IPS DF 4.7 (cell line): ENCODE data around the gene RAB17.

Experiments
- DNase-seq: peaks from one replicate; pipeline ENCODE4 v3.0.0-alpha.2; 2013; ENCODE audit warnings: low spot score; ENCODE audit errors: extremely low read depth

The RAB17 gene

GRCh38 chr2:237539681-237540080 lies 50.9 kb downstream of the RAB17 start:
- no peak for DNase-seq

DNA sequence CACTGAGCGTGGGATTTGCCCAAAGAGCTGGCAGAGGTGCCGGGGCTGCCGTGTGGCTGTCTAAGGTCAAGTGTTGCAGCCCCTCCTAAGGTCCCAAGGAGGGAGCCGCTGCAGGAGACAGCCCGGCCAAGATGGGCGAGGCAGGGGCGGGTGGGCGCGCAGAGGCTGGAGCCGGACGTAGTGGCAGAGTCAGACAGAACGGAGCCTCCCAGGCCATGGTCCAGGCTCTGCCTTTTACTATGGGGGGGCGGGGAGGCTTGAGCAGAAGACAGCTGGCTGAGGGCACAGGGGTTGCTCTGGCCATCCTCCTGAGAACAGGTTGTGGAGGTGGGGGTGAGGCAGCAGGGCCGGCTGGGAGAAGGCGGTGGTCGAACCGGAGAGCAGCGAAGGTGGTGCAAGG lies 51.6 kb downstream of the RAB17 start:
- no peak for DNase-seq

GRCh38 chr2:237538001-237538720 lies 52.4 kb downstream of the RAB17 start:
- DNase-seq: no peak

- DNase-seq: no peak
These were observed 53.9 kb downstream of the RAB17 start for GRCh38 chr2:237536617-237537016.

DNA sequence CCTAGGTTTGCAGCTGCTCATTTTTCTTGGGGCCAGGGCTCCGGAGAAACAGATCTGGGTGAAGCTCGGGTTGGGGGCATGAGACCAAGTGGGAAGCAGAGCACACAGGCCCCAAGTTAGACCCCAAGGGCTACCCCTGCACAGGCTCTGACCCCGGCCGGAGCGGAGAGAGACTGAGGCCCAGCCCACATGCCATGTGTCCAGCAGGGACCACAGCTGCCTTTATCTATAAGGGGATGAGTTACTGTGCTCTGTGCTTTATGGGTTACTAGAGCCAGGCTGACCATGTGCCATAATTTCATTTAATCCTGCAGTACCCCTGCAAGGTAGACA lies 54.5 kb downstream of the RAB17 start:
- DNase-seq: no peak

DNA sequence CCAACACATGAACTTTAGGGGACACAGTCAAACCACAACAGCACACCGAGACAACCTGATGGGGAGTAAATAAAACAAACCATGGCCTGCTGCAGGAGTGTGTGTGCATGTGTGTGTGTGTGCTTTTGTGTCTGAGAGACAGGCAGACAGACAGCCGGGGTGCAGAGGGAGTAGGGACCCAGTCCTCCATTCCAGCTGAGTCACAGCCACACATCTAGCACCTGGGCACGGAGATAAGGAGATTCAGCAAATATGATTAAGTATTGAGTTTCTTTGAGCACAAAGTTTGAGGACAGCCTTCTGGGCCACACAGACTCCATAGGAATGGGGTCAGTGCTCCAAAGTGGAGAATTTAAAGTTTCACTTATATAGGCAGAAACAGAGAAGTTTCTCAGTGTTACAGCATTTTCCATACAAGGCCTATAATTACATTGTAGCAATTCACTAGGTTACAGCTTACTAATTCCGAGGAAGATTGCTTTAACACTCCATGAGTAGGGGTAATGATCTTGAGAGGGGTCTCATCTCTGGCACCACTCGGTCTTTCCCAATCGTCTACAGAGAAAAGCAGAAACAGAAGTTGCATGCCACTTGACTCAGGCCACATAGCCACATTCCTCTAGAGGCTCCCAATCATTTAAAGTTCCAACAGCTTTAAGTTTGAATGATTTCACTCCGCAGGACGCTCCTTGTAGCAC lies 55.0 kb downstream of the RAB17 start:
- DNase-seq: no peak

DNA sequence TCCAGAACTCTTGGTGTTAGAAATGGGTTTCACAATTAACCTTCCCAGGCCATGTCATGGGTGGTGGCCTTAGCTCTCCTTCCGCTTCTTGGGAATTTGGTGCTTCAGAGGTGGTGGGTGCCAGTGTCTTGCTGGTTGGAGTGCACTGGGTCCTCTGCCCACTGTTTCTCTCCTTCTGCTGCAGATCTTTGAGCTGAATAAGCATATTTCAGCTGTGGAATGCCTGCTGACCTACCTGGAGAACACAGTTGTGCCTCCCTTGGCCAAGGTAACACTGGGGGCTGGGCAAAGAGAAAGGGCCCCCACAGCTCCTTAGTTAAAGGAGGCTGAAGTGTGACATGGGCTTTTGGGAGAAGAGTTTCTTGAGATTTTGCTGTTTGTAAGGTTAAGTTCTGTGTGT lies 56.2 kb downstream of the RAB17 start:
- no peak for DNase-seq

GRCh38 chr2:237533668-237534161 lies 56.8 kb downstream of the RAB17 start:
- DNase-seq: no peak

GRCh38 chr2:237532160-237532559 lies 58.4 kb downstream of the RAB17 start:
- no peak for DNase-seq

DNA sequence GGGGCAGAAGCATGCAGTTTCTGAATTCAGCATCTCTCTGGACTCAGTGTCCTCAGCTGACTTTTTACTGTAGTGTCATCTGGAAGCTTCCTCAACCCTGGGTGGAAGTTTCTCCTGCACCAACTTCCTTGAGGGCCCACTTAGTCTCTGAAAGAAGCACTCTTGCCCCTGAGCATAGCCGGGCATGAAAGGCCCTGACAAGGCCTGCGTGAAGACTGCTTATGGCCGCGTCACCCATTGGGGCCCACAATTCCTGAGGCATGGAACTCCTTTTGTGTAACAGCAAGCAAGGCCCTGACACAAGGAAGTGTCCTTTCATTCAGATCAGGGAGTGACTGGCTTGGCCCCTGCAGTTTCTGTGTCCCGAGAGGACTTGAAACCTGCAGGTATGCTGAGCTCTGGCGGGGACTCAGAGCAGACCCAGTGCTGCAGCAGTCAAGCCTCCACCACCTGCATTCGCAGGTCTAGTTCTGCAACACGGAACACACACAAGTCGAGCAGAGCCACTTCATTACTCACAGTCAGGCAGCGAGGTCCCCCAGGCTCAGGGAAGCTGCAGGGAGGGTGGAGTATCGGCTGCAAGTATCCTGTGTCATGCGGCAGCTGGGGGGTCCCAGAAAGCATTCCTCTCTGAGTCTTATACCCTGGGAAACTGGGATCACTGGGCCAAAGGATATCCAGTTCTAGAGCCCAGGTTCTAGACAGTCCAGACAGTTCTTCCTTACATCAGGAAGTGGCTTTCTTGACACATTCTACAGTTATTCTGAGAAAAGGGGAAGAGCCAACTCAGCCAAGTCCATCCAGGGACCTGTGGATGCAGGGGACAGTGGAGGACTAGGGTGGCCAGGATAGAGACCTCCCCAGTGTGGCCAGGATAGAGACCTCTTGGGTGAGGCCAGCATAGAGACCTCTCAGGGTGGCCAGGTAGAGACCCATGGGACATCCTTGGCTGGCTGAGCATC lies 59.8 kb downstream of the RAB17 start:
- no peak for DNase-seq

DNA sequence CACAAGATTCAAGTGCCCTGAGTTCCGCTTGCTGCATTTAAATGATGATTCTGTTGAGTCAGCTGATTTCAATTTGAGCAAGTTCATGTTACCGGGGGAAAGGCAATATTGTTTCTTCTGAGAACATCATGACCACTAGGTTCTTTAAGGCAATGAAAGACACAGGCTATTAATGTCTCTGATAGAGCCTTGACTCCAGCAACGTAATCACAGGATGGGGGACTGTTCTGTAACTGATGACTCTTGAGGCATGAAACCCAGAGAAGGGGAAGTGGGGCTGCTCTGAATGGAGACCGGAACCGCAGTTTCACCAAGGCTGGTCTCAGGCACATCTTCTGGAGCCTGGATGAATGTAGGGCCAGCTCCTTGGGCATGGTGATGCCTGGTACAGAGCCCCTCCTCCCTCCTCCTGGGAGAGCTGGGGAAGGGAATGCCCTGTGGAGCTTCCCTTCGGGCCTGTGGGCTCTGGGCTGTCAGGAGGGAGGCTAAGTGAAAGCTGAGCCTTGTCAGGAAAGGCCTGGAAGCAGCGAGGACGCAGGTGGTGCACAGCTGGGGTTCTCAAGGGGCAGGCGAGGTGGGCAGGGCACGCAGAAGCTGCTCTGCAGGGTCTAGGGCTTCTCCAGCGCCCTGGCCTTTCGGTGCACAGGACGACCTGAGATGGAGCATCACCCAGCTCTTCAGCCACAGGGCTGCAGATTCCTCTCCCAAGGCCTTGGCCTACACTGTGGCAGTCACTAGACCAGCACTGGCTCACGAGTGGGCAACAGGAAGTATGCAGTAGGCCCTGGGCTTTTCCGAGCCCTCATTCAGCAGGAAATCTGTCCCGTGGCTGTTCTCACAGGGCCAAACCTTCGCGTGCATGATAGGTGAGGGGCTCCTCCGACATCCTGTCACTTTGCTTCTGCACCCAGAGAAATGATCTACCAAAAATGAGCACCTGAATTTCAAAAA lies 60.8 kb downstream of the RAB17 start:
- no peak for DNase-seq

DNA sequence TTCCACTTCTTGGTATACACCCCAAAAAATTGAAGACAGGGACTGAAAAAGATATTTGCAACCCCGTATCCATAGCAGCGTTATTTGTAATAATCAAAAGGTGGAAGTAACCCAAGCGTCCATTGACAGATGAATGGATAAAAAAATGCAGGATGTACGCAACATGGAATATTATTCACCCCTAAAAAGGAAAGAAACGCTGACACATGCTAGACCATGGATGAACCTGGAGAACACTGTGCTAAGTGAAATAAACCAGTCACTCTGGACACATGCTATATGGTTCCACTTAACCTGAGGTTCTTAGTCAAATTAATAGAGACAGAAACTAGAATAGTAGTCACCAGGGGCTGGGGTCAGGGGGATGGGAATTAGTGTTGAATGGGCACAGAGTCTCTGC lies 62.8 kb downstream of the RAB17 start:
- DNase-seq: no peak

DNA sequence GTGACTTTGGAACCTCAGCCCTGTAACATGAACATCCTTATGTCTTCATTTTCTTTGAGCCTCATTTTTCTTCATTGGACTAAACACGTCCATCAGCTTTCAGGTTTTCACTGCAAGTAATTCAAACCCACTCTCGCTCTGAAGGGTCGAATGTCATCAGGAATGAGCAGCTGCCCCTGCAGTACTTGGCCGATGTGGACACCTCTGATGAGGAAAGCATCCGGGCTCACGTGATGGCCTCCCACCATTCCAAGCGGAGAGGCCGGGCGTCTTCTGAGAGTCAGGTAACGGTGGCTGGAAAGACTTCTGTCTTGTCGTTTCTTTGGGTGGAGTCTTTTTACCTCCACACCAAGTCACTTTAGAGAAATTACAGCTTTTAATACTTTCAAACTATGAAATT lies 63.3 kb downstream of the RAB17 start:
- DNase-seq: no peak

- no peak for DNase-seq
These were observed 64.9 kb downstream of the RAB17 start for GRCh38 chr2:237525559-237526157.

DNA sequence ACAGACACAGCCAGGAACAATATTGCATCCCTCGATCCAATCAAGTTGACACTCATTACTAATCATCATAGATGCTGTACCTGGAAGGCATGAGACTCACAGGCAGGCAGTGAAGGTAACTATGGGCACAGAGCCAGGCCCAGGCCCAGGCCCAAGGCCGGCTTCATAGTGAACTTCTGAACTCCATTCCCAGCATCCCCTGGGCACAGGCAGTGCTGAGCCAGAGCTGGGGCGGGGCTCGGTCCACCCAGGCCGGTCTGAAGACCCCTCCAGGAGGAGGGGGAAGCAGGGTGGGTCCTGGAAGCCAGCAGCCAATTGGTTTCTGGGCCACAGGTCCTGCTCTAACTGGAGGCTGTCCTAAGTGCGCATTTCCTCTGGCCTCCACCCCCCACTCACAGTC lies 65.9 kb downstream of the RAB17 start:
- no peak for DNase-seq
